Ecto neural progenitor cell (in vitro differentiated cells): ENCODE results near the gene ACTA2.

Experiments
- DNase-seq: peaks from one replicate; pipeline ENCODE4 v3.0.0-alpha.2; 2018; ENCODE audit warnings: low spot score

Gene ACTA2

DNA sequence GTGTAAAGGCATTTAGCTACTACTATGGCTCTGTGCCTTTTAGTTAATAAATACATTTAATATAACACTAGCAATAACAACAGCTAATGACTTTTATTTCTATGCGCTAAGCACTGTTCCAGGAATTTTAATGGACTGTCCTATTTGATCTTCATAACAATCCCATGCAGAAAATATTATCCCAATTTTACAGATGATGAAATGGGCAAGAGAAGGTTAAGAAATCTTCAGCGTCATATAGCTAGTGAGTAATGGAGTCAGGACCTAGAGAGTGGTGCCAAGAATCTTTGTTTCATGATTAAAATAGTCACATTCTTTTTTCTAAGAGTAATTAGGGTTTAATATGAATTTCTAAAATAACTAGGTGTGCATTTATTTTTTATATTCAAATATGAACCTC, 32.4 kb downstream of the ACTA2 start:
- DNase-seq, result no peak

GRCh38 chr10:88919041-88919440, 33.5 kb downstream of the ACTA2 start:
- DNase-seq, result no peak

- no peak for DNase-seq
Observed at GRCh38 chr10:88918191-88918905, 34.2 kb downstream of the ACTA2 start.

GRCh38 chr10:88916986-88917385, 35.6 kb downstream of the ACTA2 start:
- DNase-seq, result no peak

DNA sequence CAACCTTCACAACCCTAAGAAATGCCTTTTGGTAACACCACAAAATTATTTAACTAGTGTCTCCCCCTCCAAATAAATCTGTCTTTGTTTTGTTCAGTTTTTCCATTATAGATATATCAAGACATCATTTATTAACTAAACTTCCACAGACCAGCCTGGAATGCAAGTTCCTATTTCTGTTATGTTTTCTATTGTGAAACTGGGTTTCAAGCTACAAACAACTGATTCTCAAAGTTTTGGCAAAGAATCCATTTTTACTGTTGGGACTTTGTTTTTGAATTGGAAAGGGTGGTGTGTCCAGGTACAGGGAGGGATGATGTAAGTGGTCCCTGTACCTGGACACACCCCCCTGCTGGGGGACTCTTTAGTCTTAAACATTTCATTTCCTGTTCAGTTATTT, 36.3 kb downstream of the ACTA2 start:
- DNase-seq, result no peak

- no peak for DNase-seq
Observed at GRCh38 chr10:88915781-88916180, 36.8 kb downstream of the ACTA2 start.

GRCh38 chr10:88913788-88914187, 38.8 kb downstream of the ACTA2 start:
- no peak for DNase-seq

GRCh38 chr10:88913127-88913526, 39.4 kb downstream of the ACTA2 start:
- DNase-seq, result no peak

DNA sequence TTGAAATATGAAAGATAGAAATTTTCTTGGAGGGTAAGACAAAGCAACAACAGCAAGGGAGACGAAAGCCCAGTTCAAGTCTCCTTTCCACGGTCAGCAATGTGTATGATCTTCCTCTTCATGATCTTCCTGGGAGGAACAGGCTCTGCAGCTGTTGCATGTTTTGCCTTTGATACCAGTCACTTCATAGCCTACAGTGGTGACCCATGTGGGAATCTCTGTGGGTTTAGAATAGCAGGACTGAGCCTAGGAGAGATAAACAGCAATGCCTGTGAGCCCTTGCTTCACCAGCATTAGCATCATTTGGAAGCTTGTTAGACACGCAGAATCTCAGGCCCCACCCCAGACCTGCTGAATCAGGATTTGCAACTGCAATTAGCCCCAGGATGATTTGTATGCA, 40.7 kb downstream of the ACTA2 start:
- no peak for DNase-seq

GRCh38 chr10:88911116-88911515, 41.5 kb downstream of the ACTA2 start:
- DNase-seq, result no peak

- DNase-seq, result no peak
Observed at GRCh38 chr10:88908194-88908593, 44.4 kb downstream of the ACTA2 start.

- no peak for DNase-seq
Observed at GRCh38 chr10:88906921-88907320, 45.7 kb downstream of the ACTA2 start.

- no peak for DNase-seq
Observed at GRCh38 chr10:88903715-88904114, 48.9 kb downstream of the ACTA2 start.

GRCh38 chr10:88901984-88902789, 50.4 kb downstream of the ACTA2 start:
- no peak for DNase-seq

- no peak for DNase-seq
Observed at GRCh38 chr10:88901206-88901983, 51.2 kb downstream of the ACTA2 start.

- DNase-seq, result no peak
Observed at GRCh38 chr10:88899886-88900285, 52.7 kb downstream of the ACTA2 start.

GRCh38 chr10:88898727-88899126, 53.8 kb downstream of the ACTA2 start:
- no peak for DNase-seq

DNA sequence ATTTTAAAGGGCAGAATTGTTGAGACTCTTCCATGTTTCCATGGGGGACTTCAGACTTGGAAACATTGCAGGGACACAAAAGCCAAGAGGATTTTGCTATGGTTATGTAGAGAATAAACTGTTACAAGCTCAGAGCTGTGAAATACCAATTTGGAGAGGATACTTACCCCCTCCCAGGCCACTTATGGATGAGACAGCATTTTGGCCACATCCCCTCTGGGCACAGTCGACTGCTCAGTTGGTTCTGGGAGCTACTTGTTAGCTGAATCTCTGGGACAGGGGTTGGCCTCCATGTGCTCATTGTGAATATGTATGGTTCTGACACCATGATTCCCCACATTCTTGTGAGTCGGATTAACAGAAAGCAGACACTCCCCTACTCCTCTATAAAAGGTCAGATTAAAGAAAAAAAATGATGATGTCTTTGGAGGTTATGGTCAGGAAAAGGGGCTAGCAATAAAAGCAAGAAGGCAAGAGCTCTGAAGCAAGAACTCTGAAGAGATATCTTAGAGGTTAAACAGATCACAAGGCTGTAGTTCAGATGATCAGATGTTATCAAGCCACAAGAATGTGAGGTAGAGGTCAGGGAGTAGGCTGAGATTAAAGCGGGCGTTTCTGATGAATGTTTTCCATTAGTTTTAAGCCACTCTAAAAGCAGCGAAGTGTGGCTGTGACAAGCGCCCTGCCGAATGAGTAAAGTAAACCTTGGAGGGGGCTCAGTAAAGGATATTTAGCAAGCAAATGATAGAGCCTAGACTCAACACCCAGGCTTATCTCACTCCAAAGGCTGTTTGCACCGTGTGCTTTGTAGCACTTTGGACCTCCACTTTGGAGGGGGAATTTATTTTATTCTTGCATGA, 55.3 kb downstream of the ACTA2 start:
- no peak for DNase-seq

DNA sequence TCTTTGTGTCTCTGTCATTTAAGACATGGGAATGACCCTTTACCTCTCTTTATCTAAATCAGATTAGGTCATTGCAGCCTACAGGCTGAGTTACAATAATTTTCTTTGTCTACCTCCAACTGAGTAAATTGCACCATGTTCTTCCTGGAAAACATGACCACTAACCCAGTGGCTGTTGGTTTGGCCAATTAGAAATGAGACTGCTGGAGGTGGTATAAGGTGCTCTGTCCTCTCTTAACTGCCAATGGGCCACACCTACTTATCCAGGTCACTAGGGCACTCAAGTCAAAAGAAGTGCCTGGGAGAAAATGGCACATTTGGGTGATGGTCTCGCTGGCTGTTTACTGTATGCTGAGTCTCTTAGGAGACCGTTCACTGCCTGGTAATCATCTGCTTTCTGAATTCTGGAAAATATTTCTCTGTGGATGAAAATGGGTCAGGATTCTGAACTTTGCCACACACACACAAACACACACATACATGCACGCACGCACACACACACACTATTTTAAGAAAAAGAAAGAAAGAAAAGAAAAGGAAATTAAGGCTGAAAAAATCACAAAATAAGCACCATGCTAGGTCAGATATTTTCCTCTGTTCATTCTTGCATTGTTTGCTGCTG, 56.1 kb downstream of the ACTA2 start:
- DNase-seq, result no peak

DNA sequence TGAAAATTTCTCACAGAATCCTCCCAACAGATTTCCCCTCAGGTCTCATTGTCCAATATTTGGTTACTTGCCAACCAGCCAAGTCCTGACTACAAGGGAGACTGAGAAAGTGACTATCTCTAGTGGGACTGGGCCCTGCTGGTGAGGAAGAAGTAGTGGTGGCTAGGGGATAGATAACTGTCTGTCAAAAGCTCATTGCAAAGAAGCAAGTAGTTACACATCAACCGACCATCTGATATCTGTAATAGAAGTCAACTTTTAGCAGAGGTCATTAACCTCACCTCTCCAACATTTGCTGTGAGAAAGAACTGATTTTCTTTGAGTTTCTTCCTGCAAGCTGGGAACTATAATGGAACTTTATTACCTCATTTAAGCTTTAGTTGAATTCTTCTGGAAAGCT, 57.3 kb downstream of the ACTA2 start:
- DNase-seq, result no peak

- DNase-seq, result no peak
Observed at GRCh38 chr10:88893611-88894010, 59.0 kb downstream of the ACTA2 start.
